Spleen (tissue), 11 donors: ENCODE measurements around the gene CPN2. TPM values are rescaled to one million over a fixed set of nuclear protein-coding genes. Genes with fewer than 3 reads are reported as not detected.

Experiments used
- DNase-seq: peaks from one replicate; pipeline ENCODE4 v3.0.0-alpha.2; 2020
- H3K27ac ChIP-seq, 8 donors: fragments of 200-600 bp; sonication (generic) in 7 of 8; 1 replicate in 4 of 8; 2 replicates in 4 of 8; pipeline versions ENCODE4 v1.5.0 to v1.8.0; 2016 to 2021; ENCODE audit warnings: inconsistent platforms in 4 of 8, mild to moderate bottlenecking in 4 of 8, moderate library complexity in 1 of 8
- H3K27me3 ChIP-seq, 7 donors: fragments of 200-600 bp; sonication (generic) in 6 of 7; replicated peaks in 1 of 7; 1 replicate in 4 of 7; 2 replicates in 3 of 7; pipeline versions ENCODE4 v1.5.0 to v1.8.0; 2016 to 2021; ENCODE audit warnings: inconsistent platforms in 3 of 7, mild to moderate bottlenecking in 1 of 7
- H3K36me3 ChIP-seq, 6 donors: fragments of 200-600 bp; sonication (generic) in 5 of 6; 1 replicate in 4 of 6; 2 replicates in 2 of 6; pipeline versions ENCODE4 v1.5.0 to v1.8.0; 2016 to 2021; ENCODE audit warnings: inconsistent platforms in 2 of 6
- H3K4me1 ChIP-seq, 6 donors: fragments of 200-600 bp; sonication (generic) in 5 of 6; 1 replicate in 3 of 6; 2 replicates in 3 of 6; pipeline versions ENCODE4 v1.5.0 to v1.8.0; 2016 to 2021; ENCODE audit warnings: inconsistent platforms in 3 of 6
- H3K4me3 ChIP-seq, 8 donors: fragments of 200-600 bp; sonication (generic) in 7 of 8; 1 replicate in 4 of 8; 2 replicates in 4 of 8; pipeline versions ENCODE4 v1.5.0 to v1.8.0; 2016 to 2021; ENCODE audit warnings: inconsistent platforms in 4 of 8, mild to moderate bottlenecking in 4 of 8, moderate library complexity in 2 of 8
- H3K9me3 ChIP-seq, 8 donors: fragments of 200-600 bp; sonication (generic) in 7 of 8; 1 replicate in 4 of 8; 2 replicates in 4 of 8; pipeline versions ENCODE4 v1.5.0 to v1.8.0; 2016 to 2021; ENCODE audit warnings: inconsistent platforms in 4 of 8
- CTCF ChIP-seq, 11 experiments: fragments of 200-600 bp in 7 of 11; fragments of 450-650 bp in 4 of 11; sonication (generic) in 4 of 11; IDR thresholded peaks in 8 of 11; conservative IDR thresholded peaks in 3 of 11; 1 replicate in 7 of 11; 2 replicates in 4 of 11; pipeline versions ENCODE4 v1.4.0 to v1.8.0; 2016 to 2021; ENCODE audit warnings: antibody characterized with exemption in 11 of 11, inconsistent platforms in 4 of 11, mild to moderate bottlenecking in 1 of 11
- POLR2A ChIP-seq, 3 donors: fragments of 450-650 bp; IDR thresholded peaks; one replicate each; pipeline ENCODE4 v1.5.1; 2017; ENCODE audit warnings: antibody characterized with exemption in 3 of 3, mild to moderate bottlenecking in 1 of 3
- POLR2AphosphoS5 ChIP-seq, 3 donors: sonication (generic); formaldehyde crosslinking; IDR thresholded peaks; one replicate each; pipeline ENCODE4 v1.5.1; 2017; ENCODE audit warnings: antibody characterized with exemption in 3 of 3
- WGBS, 5 donors: extraction: QIAGEN DNeasy Blood & Tissue Kit in 3 of 5; methylation state at CpG; one replicate each; pipeline versions ENCODE4 v1.1.5 to v1.1.7; 2013 to 2018; 5-methylcytosine and 5-hydroxymethylcytosine counted together
- intact Hi-C: fragments of 100-400 bp; cut with DNase I; formaldehyde crosslinking; loops from one replicate; pipeline ENCODE4 v1.15.0; 2023; ENCODE audit warnings: low total_unique reads
- polyA plus RNA-seq, 3 donors: library from polyadenylated mRNA; stranded (reverse); fragments of 200-250 nt; gene quantifications; one replicate each; pipeline ENCODE4 v1.2.1, GENCODE V29; 2013
- total RNA-seq, 7 donors: library from RNA; depleted of rRNA in 3 of 7; stranded (reverse); fragments of >200 nt in 3 of 7; fragmentation: NEBNext Ultra II Directional in 4 of 7; extraction: Animal tissue kit (Norgen Biotek cat#: 25700) in 4 of 7; gene quantifications; one replicate each; pipeline versions ENCODE4 v1.1.0 to v1.2.1, GENCODE V29; 2016 to 2021
- donor health status: healthy with polysubstance abuse.
- donor health status: DM: no; HTN: no; CAD: no; lungs with moderate emphysema.
- donor health status: DM: no; HTN: no; CAD: no.
- donor health status: Bipolar disorder and iron deficiency.
- donor health status: healthy.
- donor health status: DM: no; HTN: no; CAD: no.
- donor health status: DM: yes; HTN: yes; CAD: no.

The CPN2 gene
- total and polyA plus RNA-seq, 10 donors, result 0.26 to 4.4 (median 0.76) TPM

- Histone ChIP-seq H3K27ac (peak overlapping the region in 4 of 8 donors; percentile 57 to 70 (median 66)), H3K27me3 (peaks cover 0 to 55% (median 23%) of the 10 kb centered on the region in 7 donors), H3K4me1 (peaks cover 15 to 48% (median 33%) of the 10 kb centered on the region in 6 donors), H3K36me3 (no peaks in the 10 kb centered on the region), H3K4me3 (no peak overlapping the region), H3K9me3 (peaks cover 0 to 13% (median 8%) of the 10 kb centered on the region in 8 donors)
- 78 to 86% (median 81%) methylated on average over 5 of the region's 5 CpGs for WGBS, 5 donors
- intact Hi-C loops, result no loop called here
- DNase-seq, result no peak
- TF ChIP-seq CTCF (IDR thresholded peaks at IDR 0.05 in 8 of 11, conservative IDR thresholded peaks at IDR 0.05 in 3 of 11), result no peak
These were observed 44.1 kb upstream of the CPN2 start for GRCh38 chr3:194395212-194395611.

- no peak for DNase-seq
- H3K27me3 ChIP-seq, result peaks cover 0 to 38% (median 11%) of the 10 kb centered on the region in 7 donors
- no peak overlapping the region for H3K27ac ChIP-seq
- WGBS, 5 donors, result 84 to 94% (median 90%) methylated on average over 7 of the region's 7 CpGs
- TF ChIP-seq POLR2AphosphoS5 (IDR thresholded peaks at IDR 0.05) (no peak), CTCF (IDR thresholded peaks at IDR 0.05 in 8 of 11, conservative IDR thresholded peaks at IDR 0.05 in 3 of 11) (no peak), POLR2A (IDR thresholded peaks at IDR 0.05) (no peak)
- H3K9me3 ChIP-seq, result peaks cover 0 to 14% (median 9%) of the 10 kb centered on the region in 8 donors
- peaks cover 3 to 31% (median 20%) of the 10 kb centered on the region in 6 donors for H3K4me1 ChIP-seq
- no peaks in the 10 kb centered on the region for H3K36me3 ChIP-seq
- H3K4me3 ChIP-seq, result no peak overlapping the region
- intact Hi-C loops, result no loop called here
These were observed 41.4 kb upstream of the CPN2 start for GRCh38 chr3:194392576-194392975.

GRCh38 chr3:194390835-194391234 is 39.7 kb upstream of the CPN2 start:
- no peaks in the 10 kb centered on the region for H3K36me3 ChIP-seq
- H3K4me1 ChIP-seq, result peaks cover 0 to 14% (median 5%) of the 10 kb centered on the region in 6 donors
- intact Hi-C loops, result no loop called here
- no peak overlapping the region for H3K27ac ChIP-seq
- TF ChIP-seq CTCF (IDR thresholded peaks at IDR 0.05 in 8 of 11, conservative IDR thresholded peaks at IDR 0.05 in 3 of 11) (no peak), POLR2AphosphoS5 (IDR thresholded peaks at IDR 0.05) (no peak), POLR2A (IDR thresholded peaks at IDR 0.05) (no peak)
- DNase-seq, result no peak
- H3K9me3 ChIP-seq, result peaks cover 0 to 14% (median 9%) of the 10 kb centered on the region in 8 donors
- H3K27me3 ChIP-seq, result peaks cover 0 to 22% (median 0%) of the 10 kb centered on the region in 7 donors
- no peak overlapping the region for H3K4me3 ChIP-seq

- intact Hi-C loops, result no loop called here
- DNase-seq, result no peak
- 83 to 97% (median 92%) methylated on average over 8 of the region's 8 CpGs for WGBS, 5 donors
These were observed 38.1 kb upstream of the CPN2 start for GRCh38 chr3:194389269-194389668.

More at GRCh38 chr3:194389269-194389668, 38.1 kb upstream of the CPN2 start:
- H3K4me1 ChIP-seq, result no peaks in the 10 kb centered on the region
- no peak overlapping the region for H3K4me3 ChIP-seq
- TF ChIP-seq CTCF (IDR thresholded peaks at IDR 0.05 in 8 of 11, conservative IDR thresholded peaks at IDR 0.05 in 3 of 11) (no peak), POLR2AphosphoS5 (IDR thresholded peaks at IDR 0.05) (no peak)
- peaks cover 0 to 18% (median 0%) of the 10 kb centered on the region in 7 donors for H3K27me3 ChIP-seq
- no peaks in the 10 kb centered on the region for H3K36me3 ChIP-seq
- no peak overlapping the region for H3K27ac ChIP-seq
- peaks cover 0 to 14% (median 9%) of the 10 kb centered on the region in 8 donors for H3K9me3 ChIP-seq
